Measurements from ENCODE around the gene GRK5. TPM values are rescaled to one million over a fixed set of nuclear protein-coding genes. Genes with fewer than 3 reads are reported as not detected.
A peak's percentile ranks its signal among the peaks of the same experiment; 100 is the strongest.

Gene GRK5
- total and polyA plus RNA-seq, 9 of the 15 experiments (the other 6 are each of a cell fraction or from before 2014, with no cell fraction given) = 0.46 to 0.83 (median 0.67) TPM; not detected in 2

DNA sequence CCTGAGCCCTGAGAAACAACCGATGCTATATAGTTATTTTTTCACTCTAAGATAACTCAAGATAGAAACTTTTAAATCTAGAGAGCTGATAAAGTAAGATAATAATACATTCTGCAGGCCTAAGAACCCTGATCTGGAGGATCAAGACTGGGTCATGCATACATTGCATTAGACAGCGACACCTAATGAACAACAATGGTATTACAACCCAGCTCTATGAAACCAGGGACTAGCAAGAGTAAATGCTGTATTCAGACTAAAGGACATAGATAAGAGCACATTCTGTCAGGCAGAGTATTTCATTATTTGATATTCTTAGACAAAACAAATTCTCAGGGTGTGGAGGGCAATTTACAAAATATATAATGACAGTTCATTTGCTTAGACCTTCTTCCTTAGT lies 148.6 kb downstream of the GRK5 start (continued):
- TF ChIP-seq, protein P1, sequence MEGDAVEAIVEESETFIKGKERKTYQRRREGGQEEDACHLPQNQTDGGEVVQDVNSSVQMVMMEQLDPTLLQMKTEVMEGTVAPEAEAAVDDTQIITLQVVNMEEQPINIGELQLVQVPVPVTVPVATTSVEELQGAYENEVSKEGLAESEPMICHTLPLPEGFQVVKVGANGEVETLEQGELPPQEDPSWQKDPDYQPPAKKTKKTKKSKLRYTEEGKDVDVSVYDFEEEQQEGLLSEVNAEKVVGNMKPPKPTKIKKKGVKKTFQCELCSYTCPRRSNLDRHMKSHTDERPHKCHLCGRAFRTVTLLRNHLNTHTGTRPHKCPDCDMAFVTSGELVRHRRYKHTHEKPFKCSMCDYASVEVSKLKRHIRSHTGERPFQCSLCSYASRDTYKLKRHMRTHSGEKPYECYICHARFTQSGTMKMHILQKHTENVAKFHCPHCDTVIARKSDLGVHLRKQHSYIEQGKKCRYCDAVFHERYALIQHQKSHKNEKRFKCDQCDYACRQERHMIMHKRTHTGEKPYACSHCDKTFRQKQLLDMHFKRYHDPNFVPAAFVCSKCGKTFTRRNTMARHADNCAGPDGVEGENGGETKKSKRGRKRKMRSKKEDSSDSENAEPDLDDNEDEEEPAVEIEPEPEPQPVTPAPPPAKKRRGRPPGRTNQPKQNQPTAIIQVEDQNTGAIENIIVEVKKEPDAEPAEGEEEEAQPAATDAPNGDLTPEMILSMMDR (IDR thresholded peaks at IDR 0.05 in 2 of 3, conservative IDR thresholded peaks at IDR 0.05 in 1 of 3; ENCODE audit: insufficient read depth in 2 of 3, low read depth in 1 of 3, low read length in 3 of 3) = peak; percentile 31 to 56 (median 37); a peak in 5 of 6 replicates
- TF ChIP-seq ELF1 (tag; IDR thresholded peaks at IDR 0.05) (no peak), ERF (CRISPR knock-in tag; IDR thresholded peaks at IDR 0.05) (no peak)

DNA sequence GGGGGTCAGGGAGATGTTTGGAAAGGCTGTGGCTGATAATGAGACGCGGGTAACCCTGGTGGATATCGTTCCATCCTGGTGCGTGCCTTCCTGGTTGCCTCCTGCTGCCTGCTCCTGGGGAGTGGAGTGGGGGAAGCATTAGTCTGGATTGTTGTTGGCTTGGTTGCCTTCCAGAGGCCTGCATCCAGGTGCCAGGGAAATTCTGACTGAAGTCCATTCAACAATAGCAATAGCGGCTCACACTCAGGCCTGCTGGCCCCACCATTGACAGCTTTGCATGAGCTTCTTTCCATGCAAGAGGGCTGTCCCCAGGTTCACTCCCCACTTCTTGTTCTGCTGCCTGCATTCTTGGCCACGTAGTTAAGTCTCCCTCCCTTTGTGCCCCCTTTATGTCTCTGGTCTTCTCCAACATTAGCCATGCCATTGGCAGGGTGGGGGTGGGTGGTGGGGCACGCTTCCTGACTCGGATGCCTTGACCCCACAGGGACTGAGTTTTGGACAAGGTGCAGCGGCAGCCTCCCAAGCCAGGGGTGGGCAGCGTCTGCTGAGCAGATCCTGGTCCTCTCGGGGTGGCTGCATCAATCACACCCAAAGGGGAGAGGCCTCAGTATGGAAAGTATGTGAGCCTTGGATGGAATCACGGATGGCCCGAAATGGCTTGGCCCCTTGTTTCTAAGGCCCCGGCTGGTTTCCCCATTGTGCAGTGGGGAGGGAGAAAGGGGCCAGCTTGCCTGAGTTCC lies 150.2 kb downstream of the GRK5 start:
- intact Hi-C loops (cut with micrococcal nuclease) (no loop called here), in situ Hi-C loops (cut with MboI) (no loop called here)
- H2AFZ ChIP-seq (ENCODE audit: low read depth, low read length) = no peak overlapping the region
- H3K4me2 ChIP-seq (ENCODE audit: insufficient read depth, low read length) = no peak overlapping the region
- no peaks in the 10 kb centered on the region for H3K4me1 ChIP-seq (replicated peaks in 1 of 2; ENCODE audit: control insufficient read depth in 2 of 2, insufficient read depth in 2 of 2, low read length in 2 of 2)
- no peaks in the 10 kb centered on the region for H4K20me1 ChIP-seq (replicated peaks; ENCODE audit: control insufficient read depth, insufficient read depth, low read length)
- CTCF ChIA-PET (ENCODE audit: low intra/inter-chr PET ratio) = no interaction called here
- WGBS (ENCODE audit: insufficient coverage, low coverage, missing lambda C conversion rate) = 11% methylated on average over 11 of the region's 14 CpGs
- peaks cover 1% of the 10 kb centered on the region; the same call in 1 of the 2 replicates for H3K9me3 ChIP-seq (replicated peaks; ENCODE audit: control insufficient read depth, insufficient read depth, low read depth, low read length)
- H3K36me3 ChIP-seq (ENCODE audit: control insufficient read depth, insufficient read depth, low read length) = no peaks in the 10 kb centered on the region
- FAIRE-seq (no peak), ATAC-seq (no peak), DNase-seq (ENCODE audit: extremely low read depth in 1 of 4, low spot score in 3 of 4) (no peak)
- no peaks in the 10 kb centered on the region for H3K79me2 ChIP-seq (ENCODE audit: control insufficient read depth, insufficient read depth, low read length)
- H3K4me3 ChIP-seq = no peak overlapping the region
- no peaks in the 10 kb centered on the region for H3K27me3 ChIP-seq (ENCODE audit: control insufficient read depth in 2 of 2, insufficient read depth in 2 of 2, low read length in 2 of 2)
- no peak overlapping the region for H3K27ac ChIP-seq (ENCODE audit: extremely low read depth, low read depth, low read length)
- POLR2A ChIA-PET = no interaction called here
- TF ChIP-seq, protein P2, sequence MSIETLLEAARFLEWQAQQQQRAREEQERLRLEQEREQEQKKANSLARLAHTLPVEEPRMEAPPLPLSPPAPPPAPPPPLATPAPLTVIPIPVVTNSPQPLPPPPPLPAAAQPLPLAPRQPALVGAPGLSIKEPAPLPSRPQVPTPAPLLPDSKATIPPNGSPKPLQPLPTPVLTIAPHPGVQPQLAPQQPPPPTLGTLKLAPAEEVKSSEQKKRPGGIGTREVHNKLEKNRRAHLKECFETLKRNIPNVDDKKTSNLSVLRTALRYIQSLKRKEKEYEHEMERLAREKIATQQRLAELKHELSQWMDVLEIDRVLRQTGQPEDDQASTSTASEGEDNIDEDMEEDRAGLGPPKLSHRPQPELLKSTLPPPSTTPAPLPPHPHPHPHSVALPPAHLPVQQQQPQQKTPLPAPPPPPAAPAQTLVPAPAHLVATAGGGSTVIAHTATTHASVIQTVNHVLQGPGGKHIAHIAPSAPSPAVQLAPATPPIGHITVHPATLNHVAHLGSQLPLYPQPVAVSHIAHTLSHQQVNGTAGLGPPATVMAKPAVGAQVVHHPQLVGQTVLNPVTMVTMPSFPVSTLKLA (conservative IDR thresholded peaks at IDR 0.05) = no peak
- TF ChIP-seq TCF7L2 (IDR thresholded peaks at IDR 0.05; ENCODE audit: low read depth, low read length) (no peak), EP300 (IDR thresholded peaks at IDR 0.05; ENCODE audit: low read length) (no peak), CBX2 (IDR thresholded peaks at IDR 0.05; ENCODE audit: insufficient read depth, low read length, poor library complexity, severe bottlenecking) (no peak), PHF21A (IDR thresholded peaks at IDR 0.05; ENCODE audit: borderline replicate concordance, low read depth) (no peak), BCOR (IDR thresholded peaks at IDR 0.05) (no peak), MCM3 (IDR thresholded peaks at IDR 0.05) (no peak), ZKSCAN8 (CRISPR knock-in tag; IDR thresholded peaks at IDR 0.05) (no peak), ZNF589 (CRISPR knock-in tag; IDR thresholded peaks at IDR 0.05; ENCODE audit: low read depth) (no peak), L3MBTL2 (IDR thresholded peaks at IDR 0.05) (no peak)
- TF ChIP-seq, protein P3, sequence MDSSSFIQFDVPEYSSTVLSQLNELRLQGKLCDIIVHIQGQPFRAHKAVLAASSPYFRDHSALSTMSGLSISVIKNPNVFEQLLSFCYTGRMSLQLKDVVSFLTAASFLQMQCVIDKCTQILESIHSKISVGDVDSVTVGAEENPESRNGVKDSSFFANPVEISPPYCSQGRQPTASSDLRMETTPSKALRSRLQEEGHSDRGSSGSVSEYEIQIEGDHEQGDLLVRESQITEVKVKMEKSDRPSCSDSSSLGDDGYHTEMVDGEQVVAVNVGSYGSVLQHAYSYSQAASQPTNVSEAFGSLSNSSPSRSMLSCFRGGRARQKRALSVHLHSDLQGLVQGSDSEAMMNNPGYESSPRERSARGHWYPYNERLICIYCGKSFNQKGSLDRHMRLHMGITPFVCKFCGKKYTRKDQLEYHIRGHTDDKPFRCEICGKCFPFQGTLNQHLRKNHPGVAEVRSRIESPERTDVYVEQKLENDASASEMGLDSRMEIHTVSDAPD (CRISPR knock-in tag; IDR thresholded peaks at IDR 0.05) = no peak
- H3K9me1 ChIP-seq (ENCODE audit: control insufficient read depth, insufficient read depth, low read length) = no peaks in the 10 kb centered on the region
- H3K9ac ChIP-seq (ENCODE audit: insufficient read depth in 1 of 2, low read depth in 2 of 2, low read length in 2 of 2) = no peak overlapping the region
- no TSS peak for BruUV-seq (replicated peaks)

Data from K562 (cell line).